BJ (cell line): ENCODE results near the gene AP5Z1. TPM values are rescaled to one million over a fixed set of nuclear protein-coding genes. Genes with fewer than 3 reads are reported as not detected.

Source experiments
- CTCF ChIA-PET: fragments of 350-600 bp; formaldehyde crosslinking; extraction: SDS; loops from one replicate; lab custom pipeline; 2021; ENCODE audit warnings: antibody characterized with exemption, inconsistent platforms; lab: Yijun Ruan, JAX
- POLR2A ChIA-PET: fragments of 300-600 bp; sonication (Branson Sonifier 250); formaldehyde crosslinking; extraction: SDS; loops from one replicate; lab custom pipeline; 2021; ENCODE audit warnings: antibody characterized with exemption; lab: Charles Lee
- DNase-seq: peaks from one replicate; pipeline ENCODE4 v3.0.0-alpha.2; 2011; ENCODE audit warnings: low read depth
- H3K27me3 ChIP-seq: 2 replicates; pipeline ENCODE4 v1.6.0; 2011; ENCODE audit warnings: low read length; ENCODE audit not compliant: control insufficient read depth, insufficient read depth
- H3K36me3 ChIP-seq: 2 replicates; pipeline ENCODE4 v1.5.1; 2011; ENCODE audit warnings: low read length; ENCODE audit not compliant: control insufficient read depth, insufficient read depth
- H3K4me3 ChIP-seq: 2 replicates; pipeline ENCODE4 v1.5.1; 2011; ENCODE audit warnings: low read depth, mild to moderate bottlenecking, control low read depth, low read length
- CTCF ChIP-seq: IDR thresholded peaks from 2 replicates; pipeline ENCODE4 v1.5.1; 2011; ENCODE audit warnings: low read depth, mild to moderate bottlenecking, control low read depth, inconsistent platforms, low read length, moderate library complexity; ENCODE audit not compliant: insufficient read depth
- polyA plus RNA-seq: library from polyadenylated mRNA; depleted of rRNA; stranded (reverse); fragments of >200 nt; gene quantifications from 2 replicates; pipeline ENCODE4 v1.2.3, GENCODE V29; 2011

AP5Z1 gene
- polyA plus RNA-seq, 1 experiment = 27.3 TPM

GRCh38 chr7:4742051-4742573 lies 33.3 kb upstream of the AP5Z1 start:
- peaks cover 20% of the 10 kb centered on the region for H3K36me3 ChIP-seq
- no peaks in the 10 kb centered on the region for H3K27me3 ChIP-seq
- TF ChIP-seq CTCF = no peak
- POLR2A ChIA-PET = no interaction called here
- no peak overlapping the region for H3K4me3 ChIP-seq
- CTCF ChIA-PET = interaction anchor here (1.5 kb wide), 1 partner anchor 13 kb away, joined by 3 read pairs; no protein-coding TSS in a partner anchor
- DNase-seq = no peak

DNA sequence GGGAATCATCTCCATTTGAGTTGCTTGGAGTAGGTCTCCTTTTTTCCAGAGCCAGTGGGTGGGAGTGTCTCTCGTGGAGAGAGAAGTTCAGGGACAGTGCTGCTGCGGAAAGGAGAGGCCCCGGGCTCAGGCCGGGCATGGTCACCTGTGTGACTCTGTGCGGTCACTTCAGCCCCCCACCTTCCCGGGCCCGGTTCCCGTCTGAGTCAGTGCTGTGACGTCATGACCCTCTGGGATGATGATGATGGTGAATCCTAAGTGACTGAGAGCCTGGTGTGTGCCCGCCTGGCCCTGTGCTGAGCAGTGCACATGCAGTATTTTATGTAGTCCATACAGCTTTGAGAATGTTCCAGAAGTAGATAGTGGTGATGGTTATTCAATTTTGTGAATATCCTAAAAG lies 32.6 kb upstream of the AP5Z1 start:
- no peak for TF ChIP-seq CTCF
- no peaks in the 10 kb centered on the region for H3K27me3 ChIP-seq
- no peak overlapping the region for H3K4me3 ChIP-seq
- DNase-seq = no peak
- ChIA-PET POLR2A (no interaction called here), CTCF (interaction anchor here (1.0 kb wide), 1 partner anchor 18 kb away, joined by 3 read pairs; no protein-coding TSS in a partner anchor)
- H3K36me3 ChIP-seq = peaks cover 21% of the 10 kb centered on the region

GRCh38 chr7:4744391-4745264 lies 30.8 kb upstream of the AP5Z1 start:
- TF ChIP-seq CTCF = no peak
- peak overlapping the region; percentile 1; the same call in 1 of the 2 replicates for H3K4me3 ChIP-seq
- H3K27me3 ChIP-seq = no peaks in the 10 kb centered on the region
- POLR2A ChIA-PET = interaction anchor here (0.8 to 1.5 kb wide), 4 partner anchors 31 to 113 kb away, joined by 3 to 4 read pairs (median 3); no protein-coding TSS in a partner anchor
- CTCF ChIA-PET = interaction anchor here (0.7 to 1.3 kb wide), 5 partner anchors 11 to 60 kb away, joined by 3 to 4 read pairs (median 3); no protein-coding TSS in a partner anchor
- H3K36me3 ChIP-seq = peaks cover 21% of the 10 kb centered on the region
- DNase-seq = peak; percentile 99

DNA sequence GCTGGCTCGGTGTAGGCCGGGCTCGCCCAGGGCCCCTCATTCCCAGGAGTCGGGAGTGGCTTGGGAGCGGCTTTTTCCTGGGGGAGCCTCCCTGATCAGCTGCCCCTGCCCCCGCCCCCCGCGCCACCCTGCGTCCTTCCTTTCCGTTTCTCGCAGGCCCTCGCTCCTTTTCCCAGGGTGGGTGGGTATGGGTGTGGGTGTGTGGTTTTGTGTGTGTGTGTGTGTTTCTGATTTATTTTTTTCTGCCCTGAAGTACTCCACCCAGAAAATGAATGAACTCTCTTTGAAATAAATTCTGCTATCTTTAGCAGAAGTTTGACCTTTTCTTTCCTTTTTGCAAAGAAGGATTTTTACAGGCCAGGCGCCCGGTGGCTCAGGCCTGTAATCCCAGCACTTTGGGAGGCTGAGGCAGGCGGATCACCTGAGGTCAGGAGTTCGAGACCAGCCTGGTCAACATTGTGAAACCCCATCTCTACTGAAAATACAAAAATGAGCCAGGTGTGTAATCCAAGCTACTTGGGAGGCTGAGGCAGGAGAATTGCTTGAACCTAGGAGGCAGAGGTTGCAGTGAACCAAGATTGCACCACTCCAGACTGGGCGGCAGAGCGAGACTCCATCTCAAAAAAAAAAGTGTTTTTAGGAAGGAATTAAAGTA lies 30.0 kb upstream of the AP5Z1 start:
- CTCF ChIA-PET = interaction anchor here (0.6 to 1.9 kb wide), 8 partner anchors 11 to 115 kb away, joined by 3 to 6 read pairs (median 3); no protein-coding TSS in a partner anchor
- Histone ChIP-seq H3K4me3 (peak overlapping the region; percentile 14), H3K27me3 (no peaks in the 10 kb centered on the region), H3K36me3 (peaks cover 21% of the 10 kb centered on the region)
- DNase-seq = no peak
- POLR2A ChIA-PET = interaction anchor here (0.7 to 1.5 kb wide), 6 partner anchors 20 to 114 kb away, joined by 3 to 4 read pairs (median 3); no protein-coding TSS in a partner anchor
- no peak for TF ChIP-seq CTCF
